BJ (cell line): ENCODE data around the gene USP13. TPM values are rescaled to one million over a fixed set of nuclear protein-coding genes. Genes with fewer than 3 reads are reported as not detected.

Experiments used
- CTCF ChIA-PET: fragments of 350-600 bp; formaldehyde crosslinking; extraction: SDS; loops from one replicate; lab custom pipeline; 2021; ENCODE audit warnings: antibody characterized with exemption, inconsistent platforms; lab: Yijun Ruan, JAX
- POLR2A ChIA-PET: fragments of 300-600 bp; sonication (Branson Sonifier 250); formaldehyde crosslinking; extraction: SDS; loops from one replicate; lab custom pipeline; 2021; ENCODE audit warnings: antibody characterized with exemption; lab: Charles Lee
- DNase-seq: peaks from one replicate; pipeline ENCODE4 v3.0.0-alpha.2; 2011; ENCODE audit warnings: low read depth
- H3K27me3 ChIP-seq: 2 replicates; pipeline ENCODE4 v1.6.0; 2011; ENCODE audit warnings: low read length; ENCODE audit not compliant: control insufficient read depth, insufficient read depth
- H3K36me3 ChIP-seq: 2 replicates; pipeline ENCODE4 v1.5.1; 2011; ENCODE audit warnings: low read length; ENCODE audit not compliant: control insufficient read depth, insufficient read depth
- H3K4me3 ChIP-seq: 2 replicates; pipeline ENCODE4 v1.5.1; 2011; ENCODE audit warnings: low read depth, mild to moderate bottlenecking, control low read depth, low read length
- polyA plus RNA-seq: library from polyadenylated mRNA; depleted of rRNA; stranded (reverse); fragments of >200 nt; gene quantifications from 2 replicates; pipeline ENCODE4 v1.2.3, GENCODE V29; 2011
- TF ChIP-seq, protein P1 (sequence below): IDR thresholded peaks from 2 replicates; pipeline ENCODE4 v1.5.1; 2011; ENCODE audit warnings: low read depth, mild to moderate bottlenecking, control low read depth, inconsistent platforms, low read length, moderate library complexity; ENCODE audit not compliant: insufficient read depth

USP13 gene
- polyA plus RNA-seq, 1 experiment = 10.5 TPM

DNA sequence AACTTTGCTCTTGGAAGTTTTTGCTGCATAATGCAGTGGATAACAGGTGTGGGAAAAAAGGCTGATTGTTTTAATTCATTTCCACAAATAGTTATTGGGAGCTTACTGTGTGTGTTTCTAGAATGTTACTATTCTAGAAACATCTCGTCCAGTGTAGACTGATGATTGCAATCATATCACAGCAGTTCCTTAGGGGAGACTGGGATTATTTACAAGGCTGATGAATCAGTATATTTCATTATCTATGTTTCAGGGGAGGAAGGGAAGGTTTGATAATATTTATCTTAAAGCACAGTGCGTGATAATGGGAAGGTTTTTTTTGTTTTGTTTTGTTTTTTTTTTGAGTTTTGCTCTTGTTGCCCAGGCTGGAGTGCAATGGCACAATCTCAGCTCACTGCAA lies 2.4 kb downstream of the USP13 start:
- no peak overlapping the region for H3K4me3 ChIP-seq
- no peak for DNase-seq
- TF ChIP-seq, protein P1, sequence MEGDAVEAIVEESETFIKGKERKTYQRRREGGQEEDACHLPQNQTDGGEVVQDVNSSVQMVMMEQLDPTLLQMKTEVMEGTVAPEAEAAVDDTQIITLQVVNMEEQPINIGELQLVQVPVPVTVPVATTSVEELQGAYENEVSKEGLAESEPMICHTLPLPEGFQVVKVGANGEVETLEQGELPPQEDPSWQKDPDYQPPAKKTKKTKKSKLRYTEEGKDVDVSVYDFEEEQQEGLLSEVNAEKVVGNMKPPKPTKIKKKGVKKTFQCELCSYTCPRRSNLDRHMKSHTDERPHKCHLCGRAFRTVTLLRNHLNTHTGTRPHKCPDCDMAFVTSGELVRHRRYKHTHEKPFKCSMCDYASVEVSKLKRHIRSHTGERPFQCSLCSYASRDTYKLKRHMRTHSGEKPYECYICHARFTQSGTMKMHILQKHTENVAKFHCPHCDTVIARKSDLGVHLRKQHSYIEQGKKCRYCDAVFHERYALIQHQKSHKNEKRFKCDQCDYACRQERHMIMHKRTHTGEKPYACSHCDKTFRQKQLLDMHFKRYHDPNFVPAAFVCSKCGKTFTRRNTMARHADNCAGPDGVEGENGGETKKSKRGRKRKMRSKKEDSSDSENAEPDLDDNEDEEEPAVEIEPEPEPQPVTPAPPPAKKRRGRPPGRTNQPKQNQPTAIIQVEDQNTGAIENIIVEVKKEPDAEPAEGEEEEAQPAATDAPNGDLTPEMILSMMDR = no peak
- POLR2A ChIA-PET = no interaction called here
- CTCF ChIA-PET = interaction anchor here (1.2 kb wide), 1 partner anchor 12 kb away, joined by 3 read pairs; no protein-coding TSS in a partner anchor
- no peaks in the 10 kb centered on the region for H3K36me3 ChIP-seq
- H3K27me3 ChIP-seq = no peaks in the 10 kb centered on the region

DNA sequence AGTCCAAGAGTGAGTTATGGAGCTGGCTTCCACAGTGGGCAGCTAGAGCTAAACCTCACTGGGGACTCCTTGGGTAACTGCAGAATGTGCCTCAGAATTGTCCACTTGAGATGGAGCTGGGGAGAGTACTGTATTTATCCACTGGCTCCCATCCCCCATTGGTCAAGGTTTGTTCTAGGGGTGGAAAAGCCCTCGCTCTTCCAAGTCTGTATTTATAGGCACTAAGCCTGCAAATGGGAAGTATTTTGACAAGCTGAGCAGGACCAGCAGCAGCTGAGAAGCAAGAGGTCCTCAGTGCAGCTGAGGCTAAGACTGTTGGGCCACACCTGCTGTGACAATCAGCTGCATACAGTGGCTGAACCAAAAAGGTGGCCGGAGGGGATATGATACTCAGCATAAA lies 5.8 kb downstream of the USP13 start:
- CTCF ChIA-PET = interaction anchor here (0.9 to 1.2 kb wide), 2 partner anchors 9 to 12 kb away, joined by 3 to 4 read pairs; no protein-coding TSS in a partner anchor
- POLR2A ChIA-PET = no interaction called here
- TF ChIP-seq, protein P1 = no peak
- H3K27me3 ChIP-seq = no peaks in the 10 kb centered on the region
- DNase-seq = no peak
- H3K4me3 ChIP-seq = no peak overlapping the region
- H3K36me3 ChIP-seq = no peaks in the 10 kb centered on the region

DNA sequence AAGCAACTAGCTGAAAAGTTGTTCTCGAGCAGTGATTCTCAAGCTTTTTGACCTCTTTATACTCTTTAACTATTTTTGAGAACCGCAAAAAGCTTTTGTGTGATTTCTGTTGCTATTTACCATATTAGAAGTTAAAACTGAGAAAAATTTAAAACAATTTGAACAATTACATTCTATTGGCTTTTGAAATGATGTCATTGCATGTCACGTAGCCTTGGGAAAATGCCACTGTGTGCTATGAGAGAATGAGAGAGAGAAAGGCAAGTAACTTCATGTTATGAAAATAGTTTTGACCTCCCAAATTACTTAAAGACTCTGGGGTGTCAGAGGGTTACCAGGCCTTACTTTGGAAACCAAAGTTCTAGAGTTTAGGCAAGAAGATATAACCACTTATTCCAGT lies 8.0 kb downstream of the USP13 start:
- TF ChIP-seq, protein P1 = no peak
- CTCF ChIA-PET = interaction anchor here (0.6 to 1.8 kb wide), 2 partner anchors 11 to 282 kb away, joined by 3 to 4 read pairs; no protein-coding TSS in a partner anchor

DNA sequence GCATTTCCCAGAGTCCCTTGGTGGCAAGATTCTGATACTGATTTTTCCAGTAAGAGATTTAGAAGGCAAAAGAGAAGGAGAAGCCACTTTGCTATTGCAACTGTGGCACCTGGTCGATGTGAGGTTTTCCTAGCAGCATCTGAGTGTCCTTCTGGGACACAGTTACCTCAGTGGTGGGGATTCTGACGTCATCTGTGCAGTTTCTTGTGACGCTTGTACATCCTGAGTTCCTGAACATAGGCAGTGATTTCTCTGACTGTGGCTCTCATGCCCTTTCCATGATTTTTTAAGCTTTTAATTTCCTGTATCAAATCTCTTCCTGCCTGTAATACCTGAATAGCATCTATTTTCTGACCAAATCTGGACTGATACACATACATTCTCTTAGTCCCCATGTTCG lies 8.9 kb downstream of the USP13 start:
- Histone ChIP-seq H3K4me3 (no peak overlapping the region), H3K27me3 (no peaks in the 10 kb centered on the region), H3K36me3 (no peaks in the 10 kb centered on the region)
- DNase-seq = no peak
- ChIA-PET POLR2A (no interaction called here), CTCF (interaction anchor here (1.8 kb wide), 1 partner anchor 12 kb away, joined by 7 read pairs; no protein-coding TSS in a partner anchor)
- TF ChIP-seq, protein P1 = no peak

More for the DNA sequence above, 8.0 kb downstream of the USP13 start:
- H3K27me3 ChIP-seq = no peaks in the 10 kb centered on the region
- H3K4me3 ChIP-seq = no peak overlapping the region
- H3K36me3 ChIP-seq = no peaks in the 10 kb centered on the region
- POLR2A ChIA-PET = interaction anchor here (0.6 kb wide), 1 partner anchor 950 kb away, joined by 3 read pairs; no protein-coding TSS in a partner anchor
- DNase-seq = no peak

DNA sequence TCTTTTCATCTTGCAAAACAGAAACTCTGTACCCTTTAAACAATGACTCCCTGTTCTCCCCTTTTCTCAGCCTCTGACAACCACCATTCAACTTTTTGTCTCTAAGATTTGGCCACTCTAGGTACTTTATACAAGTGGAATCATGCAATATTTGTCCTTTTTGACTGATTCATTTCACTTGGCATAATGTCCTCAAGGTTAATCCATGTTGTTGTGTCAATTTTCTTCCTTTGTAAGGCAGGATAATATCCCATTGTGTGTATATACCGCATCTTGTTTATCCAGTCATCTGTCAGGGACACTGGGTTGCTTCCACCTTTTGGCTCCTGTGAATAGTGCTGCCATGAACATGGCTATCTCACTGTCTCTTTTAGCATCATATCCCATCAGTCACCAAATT lies 10.3 kb downstream of the USP13 start:
- H3K4me3 ChIP-seq = no peak overlapping the region
- H3K36me3 ChIP-seq = no peaks in the 10 kb centered on the region
- H3K27me3 ChIP-seq = no peaks in the 10 kb centered on the region
- CTCF ChIA-PET = interaction anchor here (1.8 kb wide), 1 partner anchor 13 kb away, joined by 7 read pairs; no protein-coding TSS in a partner anchor
- DNase-seq = no peak
- POLR2A ChIA-PET = no interaction called here
- TF ChIP-seq, protein P1 = no peak
